Measurements from ENCODE around the gene DROSHA.
"Not testable (repeated sequence)": the region's sequence is repeated elsewhere in the genome, so short reads cannot be mapped to it uniquely, and the experiment has no call there.

DROSHA gene

DNA sequence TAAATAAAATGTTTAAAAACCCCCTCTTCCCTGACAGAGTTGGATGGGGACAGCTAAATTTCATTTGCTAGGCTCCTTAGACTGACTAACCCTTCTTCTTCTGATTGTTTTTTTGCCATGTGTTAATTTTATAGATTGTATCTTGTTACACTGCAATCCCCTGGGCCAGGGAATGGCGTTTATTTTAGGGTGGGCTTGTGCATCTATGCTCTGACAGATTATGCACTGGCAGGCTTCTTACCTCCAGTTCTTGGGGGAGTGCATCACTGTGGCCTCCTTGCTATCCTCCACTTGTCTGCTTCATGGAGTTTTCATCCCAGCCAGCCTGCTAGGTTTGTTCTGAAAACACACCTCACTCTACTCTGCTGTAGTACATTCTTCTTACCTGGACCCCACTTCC lies 159.8 kb downstream of the DROSHA start:
- DNase-seq: no peak

DNA sequence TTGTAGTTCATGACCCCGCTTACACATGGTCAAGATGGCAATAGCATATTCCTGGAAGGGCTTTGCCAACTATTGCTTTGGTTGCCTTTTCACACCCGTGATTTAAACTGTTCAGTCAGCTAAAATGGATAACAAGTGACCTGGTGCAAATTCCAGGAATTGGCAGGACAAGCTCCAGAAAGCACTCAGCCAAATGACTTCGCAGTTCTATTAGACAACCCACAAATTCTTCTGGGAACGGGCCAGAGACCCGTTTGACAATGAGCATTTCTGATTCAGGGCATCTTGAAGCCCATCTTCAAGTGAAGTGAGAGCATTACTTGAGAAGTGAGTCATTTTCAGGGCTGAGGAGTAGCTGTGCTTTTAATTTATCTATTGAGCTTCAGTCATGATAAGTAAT lies 165.0 kb downstream of the DROSHA start:
- DNase-seq: no peak

DNA sequence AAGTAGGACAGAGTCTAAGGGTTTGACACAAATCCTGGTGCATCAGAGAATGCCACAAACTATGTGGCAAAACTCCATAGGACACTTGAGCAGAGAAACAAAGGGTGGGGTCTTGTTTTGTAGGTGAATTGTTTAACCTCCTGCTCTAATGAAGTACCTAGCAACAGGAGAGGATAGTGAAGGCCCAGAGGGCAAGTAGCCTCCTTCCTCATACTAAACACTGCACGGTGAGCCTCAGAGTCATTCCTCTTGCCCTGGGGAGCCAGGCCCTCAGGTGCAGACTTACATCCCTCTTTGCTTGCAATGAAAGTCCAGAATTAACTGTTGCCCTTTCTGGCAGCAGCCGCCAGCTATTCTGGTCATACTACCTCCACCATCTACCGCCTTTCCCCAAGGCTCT lies 166.1 kb downstream of the DROSHA start:
- DNase-seq: no peak

DNA sequence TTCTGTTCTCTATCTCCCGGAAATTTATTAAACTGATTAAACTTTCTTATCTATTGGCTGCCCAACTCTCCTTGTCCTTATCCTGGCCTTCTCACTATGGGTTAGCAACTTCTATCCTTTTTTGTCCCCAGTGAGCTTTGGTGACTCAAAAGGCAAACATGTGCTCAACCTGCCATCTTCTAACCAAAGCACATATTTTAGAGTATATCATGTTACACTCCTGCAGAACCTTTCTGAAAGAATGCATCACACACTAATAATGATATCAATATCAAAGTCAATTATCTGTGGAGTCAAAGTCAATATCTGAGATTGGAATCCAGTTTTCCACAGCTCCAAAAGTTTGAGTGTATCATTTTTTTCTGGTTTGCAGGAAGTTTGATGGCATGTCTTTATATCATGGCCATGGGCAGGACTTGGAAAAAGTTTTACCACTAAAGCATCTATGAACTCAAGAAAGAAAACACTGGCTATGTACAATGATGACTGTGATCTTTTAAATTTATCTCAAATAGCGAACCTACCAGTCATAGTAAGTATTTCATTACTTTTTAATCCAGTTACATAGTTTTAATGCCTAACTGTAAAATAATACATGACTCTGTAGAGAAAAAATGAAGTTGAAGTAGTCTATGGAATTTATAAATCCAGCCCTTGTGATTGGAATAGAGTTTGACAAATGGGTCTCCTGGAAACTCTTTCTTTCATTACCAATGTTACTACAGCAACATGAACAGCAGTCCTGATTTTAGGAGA lies 166.8 kb downstream of the DROSHA start:
- DNase-seq: no peak

DNA sequence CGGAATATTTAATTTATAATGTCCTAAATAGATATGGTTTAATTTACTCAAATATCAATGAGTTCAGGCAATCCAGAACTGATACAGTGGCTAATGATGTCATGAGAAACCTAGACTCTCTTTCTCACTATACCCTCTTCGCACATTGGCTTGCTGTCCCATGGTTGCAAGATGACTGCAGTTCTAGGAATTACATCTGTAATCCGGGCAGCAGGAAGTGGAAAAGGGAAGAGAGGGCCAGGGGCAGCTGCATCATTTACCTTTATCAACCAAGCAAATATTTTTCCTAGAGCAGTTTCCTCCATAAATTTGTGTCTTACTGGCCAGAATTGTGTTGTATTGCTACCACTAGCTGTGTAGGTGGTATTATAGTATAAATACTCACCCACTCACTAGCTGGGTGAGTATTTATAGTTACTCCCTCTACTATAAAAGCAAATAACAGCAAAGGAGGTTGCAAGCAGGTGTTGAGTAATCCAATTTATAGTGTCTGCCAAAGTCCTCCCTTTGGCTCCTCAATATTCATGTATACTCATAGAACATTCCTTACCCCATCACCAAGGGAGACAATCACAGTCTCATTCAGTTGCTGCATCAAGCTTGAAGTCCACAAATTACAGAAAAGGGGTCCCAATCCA lies 168.8 kb downstream of the DROSHA start:
- no peak for DNase-seq

DNA sequence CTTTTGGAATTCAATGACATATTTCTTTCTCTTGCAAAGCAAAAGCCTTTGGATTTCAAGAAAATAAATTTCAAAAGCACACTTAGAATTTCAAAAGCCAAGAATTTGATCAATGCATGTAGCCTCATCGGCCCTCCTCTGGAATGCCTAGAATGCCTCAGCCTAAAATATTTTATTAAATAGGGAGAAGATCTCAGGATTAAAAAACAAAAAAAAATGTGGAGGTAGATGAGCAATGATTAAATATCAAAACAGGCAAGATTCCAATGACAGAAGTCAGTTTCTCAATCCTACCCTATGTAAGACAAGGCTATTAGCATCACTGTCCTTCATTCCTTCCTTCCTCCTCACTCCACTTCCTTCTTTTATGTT lies 169.4 kb downstream of the DROSHA start:
- no peak for DNase-seq

DNA sequence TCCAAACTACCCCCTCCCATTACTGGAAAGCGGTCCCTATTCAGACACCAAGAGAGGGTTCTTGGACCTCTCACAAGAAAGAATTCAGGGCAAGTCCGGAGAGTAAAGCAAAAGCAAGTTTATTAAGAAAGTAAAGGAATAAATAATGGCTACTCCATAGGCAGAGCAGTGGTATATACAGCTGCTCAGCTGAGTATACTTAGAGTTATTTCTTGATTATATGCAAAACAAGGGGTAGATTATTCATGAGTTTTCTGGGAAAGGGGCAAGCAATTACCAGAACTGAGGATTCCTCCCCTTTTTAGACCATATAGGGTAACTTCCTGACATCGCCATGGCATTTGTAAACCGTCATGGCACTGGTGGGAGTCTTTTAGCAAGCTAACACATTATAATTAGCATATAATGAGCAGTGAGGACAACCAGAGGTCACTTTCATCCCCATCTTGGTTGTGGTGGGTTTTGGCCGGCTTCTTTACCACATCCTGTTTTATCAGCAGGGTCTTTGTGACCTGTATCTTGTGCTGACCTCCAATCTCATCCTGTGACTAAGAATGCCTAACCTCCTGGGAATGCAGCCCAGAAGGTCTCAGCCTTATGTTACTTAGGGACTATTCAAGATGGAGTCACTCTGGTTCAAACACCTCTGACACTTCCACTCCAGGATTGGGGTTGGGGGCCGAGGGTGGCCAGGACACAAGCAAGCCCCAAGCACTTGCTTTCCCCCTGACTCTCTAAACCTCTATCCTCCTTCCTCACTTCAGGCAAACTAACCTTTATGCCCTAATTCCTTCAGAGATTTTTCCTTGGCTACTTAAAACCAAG lies 170.0 kb downstream of the DROSHA start:
- not testable (repeated sequence) for DNase-seq

DNA sequence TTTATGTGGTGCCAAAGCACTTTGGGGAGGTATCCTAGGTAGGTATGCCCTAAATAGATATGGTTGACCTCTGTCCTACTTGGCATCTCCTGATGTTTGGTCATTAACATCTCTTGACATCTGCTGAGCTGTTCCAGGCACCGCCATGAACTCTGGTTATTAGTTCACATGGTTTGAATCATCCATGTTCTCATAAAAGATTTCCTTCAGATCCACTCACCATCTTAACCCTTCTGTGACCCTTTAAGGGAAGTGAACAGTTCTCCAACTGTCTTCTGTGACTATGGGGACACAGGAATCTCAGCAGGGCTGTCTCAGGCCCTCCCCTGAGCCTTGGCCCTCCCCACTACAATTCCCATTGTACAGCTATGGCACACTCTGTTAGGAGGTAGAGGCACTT lies 170.7 kb downstream of the DROSHA start:
- no peak for DNase-seq

DNA sequence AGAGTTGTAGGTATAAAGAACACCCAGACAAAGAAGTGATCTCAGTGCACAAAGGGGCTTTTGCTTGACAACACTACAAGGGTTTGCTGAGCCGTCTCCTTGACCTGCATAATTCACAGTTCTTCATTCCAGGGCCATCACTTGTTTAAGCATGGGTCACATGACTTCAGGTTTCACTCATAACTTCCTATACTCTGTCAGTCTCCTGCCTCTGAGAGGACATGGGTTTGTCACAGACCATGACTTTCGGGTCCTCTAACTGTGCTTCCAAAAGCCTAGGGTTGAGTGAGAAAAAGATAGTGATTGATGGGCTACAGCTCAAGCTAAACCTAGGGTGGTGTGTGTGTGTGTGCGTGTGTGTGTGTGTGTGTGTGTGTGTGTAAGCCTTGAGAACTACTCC lies 172.1 kb downstream of the DROSHA start:
- no peak for DNase-seq

DNA sequence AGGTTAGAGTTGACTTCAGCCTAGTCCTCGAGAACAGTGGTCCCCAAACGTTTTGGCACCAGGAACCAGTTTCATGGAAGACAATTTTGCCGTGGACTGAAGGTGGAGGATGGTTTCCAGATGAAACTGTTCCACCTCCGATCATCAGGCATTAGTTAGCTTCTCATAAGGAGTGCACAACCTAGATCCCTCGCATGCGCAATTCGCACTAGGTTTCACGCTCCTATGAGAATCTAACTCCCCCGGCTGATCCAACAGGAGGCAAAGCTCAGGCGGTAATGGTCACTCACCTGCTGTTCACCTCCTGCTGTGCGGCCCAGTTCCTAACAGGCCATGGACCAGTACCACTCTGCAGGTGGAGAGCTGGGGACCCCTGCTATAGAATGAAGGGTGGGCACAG lies 174.9 kb downstream of the DROSHA start:
- no peak for DNase-seq

DNA sequence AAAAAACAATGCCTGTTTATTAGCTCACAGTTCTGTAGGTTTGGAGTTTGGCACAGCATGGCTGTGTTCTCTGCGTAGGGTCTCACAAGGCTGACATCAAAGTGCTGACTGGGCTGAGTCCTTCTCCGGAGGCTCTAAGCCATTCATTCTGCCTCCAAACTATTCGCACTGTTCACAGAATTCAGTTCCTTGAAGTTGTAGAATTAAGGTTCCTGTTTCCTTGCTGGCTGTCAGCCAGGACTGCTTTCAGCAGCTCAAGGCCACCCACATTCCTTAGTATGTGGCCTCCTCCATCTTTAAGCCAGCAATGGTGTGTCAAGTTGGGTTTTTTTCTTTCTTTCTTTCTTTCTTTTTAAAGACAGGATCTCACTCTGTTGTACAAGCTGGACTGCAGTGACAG lies 176.6 kb downstream of the DROSHA start:
- no peak for DNase-seq

All from KG1 (cell line).